A549 (cell line): ENCODE data around the gene LUZP2. TPM values are rescaled to one million over a fixed set of nuclear protein-coding genes. Genes with fewer than 3 reads are reported as not detected.

Source experiments
- ATAC-seq, 2 experiments: fragments of 200-7000 bp in 1 of 2; fragments of >200 bp in 1 of 2; cut with Nextera tagmentation in 1 of 2; cut with Tn5 transposase in 1 of 2; 3 replicates each; pipeline versions ENCODE4 v1.8.0 to v1.9.1; 2018 to 2020; ENCODE audit warnings: mild to moderate bottlenecking in 1 of 2, moderate library complexity in 1 of 2
- CTCF ChIA-PET: fragments of 300-600 bp; sonication (Branson Sonifier 250); formaldehyde crosslinking; extraction: SDS; loops from one replicate; lab custom pipeline; 2021; ENCODE audit warnings: antibody characterized with exemption, inconsistent platforms; lab: Yijun Ruan, JAX
- POLR2A ChIA-PET: fragments of 350-600 bp; formaldehyde crosslinking; extraction: SDS; loops from one replicate; lab custom pipeline; 2021; ENCODE audit warnings: antibody characterized with exemption, inconsistent platforms; lab: Yijun Ruan, JAX
- DNase-seq, 2 experiments: peaks; one replicate each; pipeline versions ENCODE4 v3.0.0 to v3.0.0-alpha.2; 2011 to 2016; ENCODE audit warnings: low read depth in 1 of 2, low spot score in 1 of 2
- FAIRE-seq: peaks from 2 replicates; lab custom pipeline; 2011; peaks lifted over from hg19 to GRCh38; lab: Jason Lieb, UNC
- H3K27ac ChIP-seq, 2 experiments: fragments of >200 bp; sonication (Bioruptor Twin); formaldehyde crosslinking; 3 replicates each; pipeline ENCODE4 v1.5.1; 2016 to 2017
- H3K4me1 ChIP-seq: fragments of >200 bp; sonication (Bioruptor Twin); formaldehyde crosslinking; 3 replicates; pipeline ENCODE4 v1.6.1; 2016
- H3K4me2 ChIP-seq: fragments of >200 bp; sonication (Bioruptor Twin); formaldehyde crosslinking; 3 replicates; pipeline ENCODE4 v1.6.1; 2016
- H3K4me3 ChIP-seq: fragments of >200 bp; sonication (Bioruptor Twin); formaldehyde crosslinking; 3 replicates; pipeline ENCODE4 v1.5.1; 2016
- H3K9me3 ChIP-seq: fragments of >200 bp; sonication (Bioruptor Twin); formaldehyde crosslinking; 3 replicates; pipeline ENCODE4 v1.6.1; 2016
- CBX8 ChIP-seq: fragments of 200-600 bp; sonication (generic); IDR thresholded peaks from 2 replicates; pipeline ENCODE4 v1.6.1; 2016
- CEBPB ChIP-seq, 2 experiments: fragments of >200 bp in 1 of 2; sonication (Bioruptor Twin) in 1 of 2; formaldehyde crosslinking in 1 of 2; IDR thresholded peaks; 2 replicates each; pipeline ENCODE4 v1.6.1; 2012 to 2016
- FOSL2 ChIP-seq, 2 experiments: fragments of 450-650 bp in 1 of 2; fragments of >200 bp in 1 of 2; sonication (Bioruptor Twin) in 1 of 2; formaldehyde crosslinking; IDR thresholded peaks; 2 replicates each; pipeline versions ENCODE4 v1.5.0 to v1.6.1; 2016 to 2020; ENCODE audit warnings: mild to moderate bottlenecking in 1 of 2, moderate library complexity in 1 of 2
- HOXA7 ChIP-seq: fragments of 250-450 bp; sonication (Bioruptor Pico); IDR thresholded peaks from 2 replicates; pipeline ENCODE4 v1.5.0; 2020; ENCODE audit warnings: mild to moderate bottlenecking, moderate library complexity
- HOXB13 ChIP-seq: fragments of 250-450 bp; sonication (Bioruptor Pico); IDR thresholded peaks from 2 replicates; pipeline ENCODE4 v1.5.0; 2020; ENCODE audit warnings: low read depth, mild to moderate bottlenecking, moderate library complexity
- JUN ChIP-seq, 2 experiments: fragments of >200 bp; sonication (Bioruptor Twin); formaldehyde crosslinking; IDR thresholded peaks; 2 replicates in 1 of 2; 3 replicates in 1 of 2; pipeline ENCODE4 v1.6.1; 2016 to 2017
- KDM5A ChIP-seq: fragments of 200-600 bp; sonication (generic); IDR thresholded peaks from 2 replicates; pipeline ENCODE4 v1.6.1; 2016; ENCODE audit warnings: antibody characterized with exemption, mild to moderate bottlenecking
- MAZ ChIP-seq: fragments of 150-350 bp; IDR thresholded peaks from 2 replicates; pipeline ENCODE4 v1.6.1; 2014; ENCODE audit warnings: antibody characterized with exemption, low read depth, low read length, borderline replicate concordance
- NR3C1 ChIP-seq: fragments of >200 bp; sonication (Bioruptor Twin); formaldehyde crosslinking; IDR thresholded peaks from 3 replicates; pipeline ENCODE4 v1.6.1; 2017
- POLR2A ChIP-seq: IDR thresholded peaks from 2 replicates; pipeline ENCODE4 v1.6.1; 2012; ENCODE audit warnings: mild to moderate bottlenecking, low read length
- POLR2AphosphoS2 ChIP-seq: conservative IDR thresholded peaks from 2 replicates; pipeline ENCODE4 v1.6.1; 2012; ENCODE audit warnings: low read length, improper control_type of control experiment, inconsistent platforms
- SMC3 ChIP-seq: fragments of >200 bp; sonication (Bioruptor Twin); formaldehyde crosslinking; IDR thresholded peaks from 3 replicates; pipeline ENCODE4 v1.6.1; 2018; ENCODE audit warnings: inconsistent platforms
- ZC3H11A ChIP-seq: fragments of 450-650 bp; IDR thresholded peaks from 2 replicates; pipeline ENCODE4 v1.6.1; 2014; ENCODE audit warnings: antibody characterized with exemption, mild to moderate bottlenecking
- ZFP36 ChIP-seq: fragments of 450-650 bp; IDR thresholded peaks from 2 replicates; pipeline ENCODE4 v1.6.1; 2014; ENCODE audit warnings: borderline replicate concordance; ENCODE audit not compliant: partially characterized antibody
- WGBS: methylation state at CpG from one replicate; pipeline ENCODE4 v1.1.6; 2017; ENCODE audit errors: missing lambda C conversion rate; 5-methylcytosine and 5-hydroxymethylcytosine counted together
- polyA plus RNA-seq, 4 experiments: library from polyadenylated mRNA; depleted of rRNA in 3 of 4; stranded (reverse); fragments of >200 nt; fragmentation: RNase III in 1 of 4; extraction: RNeasy Plus Mini Kit Qiagen cat#74134 plus additional on column Dnase treatment in 1 of 4; gene quantifications; 2 replicates in 3 of 4; 3 replicates in 1 of 4; pipeline ENCODE4 v1.2.3, GENCODE V29; 2011 to 2017
- TF ChIP-seq, protein P1 (sequence below): fragments of >200 bp; sonication (Bioruptor Twin); formaldehyde crosslinking; IDR thresholded peaks from 3 replicates; pipeline ENCODE4 v1.5.1; 2016
- TF ChIP-seq, protein P2 (sequence below): fragments of 200-600 bp; sonication (generic); IDR thresholded peaks from 2 replicates; pipeline ENCODE4 v1.6.1; 2016; ENCODE audit warnings: antibody characterized with exemption, mild to moderate bottlenecking, moderate library complexity
- TF ChIP-seq, protein P3 (sequence below): fragments of >200 bp; sonication (Bioruptor Twin); formaldehyde crosslinking; IDR thresholded peaks from 3 replicates; pipeline ENCODE4 v1.6.1; 2016
- TF ChIP-seq, protein P4 (sequence below): IDR thresholded peaks from 2 replicates; pipeline ENCODE4 v1.6.1; 2012

LUZP2 gene
- polyA plus RNA-seq, 2 of the 4 experiments (the other 2 are of a cell fraction), result not detected

DNA sequence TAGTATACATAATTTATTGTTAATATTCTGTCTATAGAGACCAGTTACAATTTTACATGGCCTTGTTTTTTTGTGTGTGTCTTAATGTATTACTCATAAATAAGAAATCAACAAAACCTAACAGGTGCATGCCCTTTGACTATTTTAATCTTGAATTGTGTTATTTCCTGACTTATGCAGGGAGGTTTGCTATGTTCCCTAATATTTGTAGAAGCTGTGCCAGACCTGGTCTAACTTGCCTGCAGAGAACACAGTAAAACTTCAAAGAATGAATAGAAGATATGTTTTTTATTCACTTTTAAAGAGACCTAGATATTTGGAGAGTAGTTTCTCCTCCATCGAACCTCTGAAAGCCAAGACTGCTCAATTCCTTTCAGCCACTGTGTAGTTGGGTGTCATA lies 234.7 kb downstream of the LUZP2 start:
- ATAC-seq (no peak), DNase-seq (no peak), FAIRE-seq (no peak)
- Histone ChIP-seq H3K27ac (no peak overlapping the region), H3K4me1 (no peaks in the 10 kb centered on the region), H3K9me3 (no peaks in the 10 kb centered on the region), H3K4me3 (no peak overlapping the region), H3K4me2 (no peak overlapping the region)
- CTCF ChIA-PET, result no interaction called here
- 0% methylated on average over 1 of the region's 1 CpG for WGBS
- TF ChIP-seq JUN (IDR thresholded peaks at IDR 0.05) (no peak), POLR2AphosphoS2 (no peak), POLR2A (no peak), ZC3H11A (no peak), MAZ (no peak), SMC3 (no peak), ZFP36 (no peak), HOXB13 (CRISPR knock-in tag) (no peak), NR3C1 (no peak), CEBPB (IDR thresholded peaks at IDR 0.05) (no peak), KDM5A (no peak), FOSL2 (IDR thresholded peaks at IDR 0.05) (no peak), FOSL2 (CRISPR knock-in tag; IDR thresholded peaks at IDR 0.05) (no peak), HOXA7 (no peak), CBX8 (no peak)
- TF ChIP-seq, protein P1, sequence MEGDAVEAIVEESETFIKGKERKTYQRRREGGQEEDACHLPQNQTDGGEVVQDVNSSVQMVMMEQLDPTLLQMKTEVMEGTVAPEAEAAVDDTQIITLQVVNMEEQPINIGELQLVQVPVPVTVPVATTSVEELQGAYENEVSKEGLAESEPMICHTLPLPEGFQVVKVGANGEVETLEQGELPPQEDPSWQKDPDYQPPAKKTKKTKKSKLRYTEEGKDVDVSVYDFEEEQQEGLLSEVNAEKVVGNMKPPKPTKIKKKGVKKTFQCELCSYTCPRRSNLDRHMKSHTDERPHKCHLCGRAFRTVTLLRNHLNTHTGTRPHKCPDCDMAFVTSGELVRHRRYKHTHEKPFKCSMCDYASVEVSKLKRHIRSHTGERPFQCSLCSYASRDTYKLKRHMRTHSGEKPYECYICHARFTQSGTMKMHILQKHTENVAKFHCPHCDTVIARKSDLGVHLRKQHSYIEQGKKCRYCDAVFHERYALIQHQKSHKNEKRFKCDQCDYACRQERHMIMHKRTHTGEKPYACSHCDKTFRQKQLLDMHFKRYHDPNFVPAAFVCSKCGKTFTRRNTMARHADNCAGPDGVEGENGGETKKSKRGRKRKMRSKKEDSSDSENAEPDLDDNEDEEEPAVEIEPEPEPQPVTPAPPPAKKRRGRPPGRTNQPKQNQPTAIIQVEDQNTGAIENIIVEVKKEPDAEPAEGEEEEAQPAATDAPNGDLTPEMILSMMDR, result no peak
- TF ChIP-seq, protein P2, sequence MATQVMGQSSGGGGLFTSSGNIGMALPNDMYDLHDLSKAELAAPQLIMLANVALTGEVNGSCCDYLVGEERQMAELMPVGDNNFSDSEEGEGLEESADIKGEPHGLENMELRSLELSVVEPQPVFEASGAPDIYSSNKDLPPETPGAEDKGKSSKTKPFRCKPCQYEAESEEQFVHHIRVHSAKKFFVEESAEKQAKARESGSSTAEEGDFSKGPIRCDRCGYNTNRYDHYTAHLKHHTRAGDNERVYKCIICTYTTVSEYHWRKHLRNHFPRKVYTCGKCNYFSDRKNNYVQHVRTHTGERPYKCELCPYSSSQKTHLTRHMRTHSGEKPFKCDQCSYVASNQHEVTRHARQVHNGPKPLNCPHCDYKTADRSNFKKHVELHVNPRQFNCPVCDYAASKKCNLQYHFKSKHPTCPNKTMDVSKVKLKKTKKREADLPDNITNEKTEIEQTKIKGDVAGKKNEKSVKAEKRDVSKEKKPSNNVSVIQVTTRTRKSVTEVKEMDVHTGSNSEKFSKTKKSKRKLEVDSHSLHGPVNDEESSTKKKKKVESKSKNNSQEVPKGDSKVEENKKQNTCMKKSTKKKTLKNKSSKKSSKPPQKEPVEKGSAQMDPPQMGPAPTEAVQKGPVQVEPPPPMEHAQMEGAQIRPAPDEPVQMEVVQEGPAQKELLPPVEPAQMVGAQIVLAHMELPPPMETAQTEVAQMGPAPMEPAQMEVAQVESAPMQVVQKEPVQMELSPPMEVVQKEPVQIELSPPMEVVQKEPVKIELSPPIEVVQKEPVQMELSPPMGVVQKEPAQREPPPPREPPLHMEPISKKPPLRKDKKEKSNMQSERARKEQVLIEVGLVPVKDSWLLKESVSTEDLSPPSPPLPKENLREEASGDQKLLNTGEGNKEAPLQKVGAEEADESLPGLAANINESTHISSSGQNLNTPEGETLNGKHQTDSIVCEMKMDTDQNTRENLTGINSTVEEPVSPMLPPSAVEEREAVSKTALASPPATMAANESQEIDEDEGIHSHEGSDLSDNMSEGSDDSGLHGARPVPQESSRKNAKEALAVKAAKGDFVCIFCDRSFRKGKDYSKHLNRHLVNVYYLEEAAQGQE, result no peak
- TF ChIP-seq, protein P3, sequence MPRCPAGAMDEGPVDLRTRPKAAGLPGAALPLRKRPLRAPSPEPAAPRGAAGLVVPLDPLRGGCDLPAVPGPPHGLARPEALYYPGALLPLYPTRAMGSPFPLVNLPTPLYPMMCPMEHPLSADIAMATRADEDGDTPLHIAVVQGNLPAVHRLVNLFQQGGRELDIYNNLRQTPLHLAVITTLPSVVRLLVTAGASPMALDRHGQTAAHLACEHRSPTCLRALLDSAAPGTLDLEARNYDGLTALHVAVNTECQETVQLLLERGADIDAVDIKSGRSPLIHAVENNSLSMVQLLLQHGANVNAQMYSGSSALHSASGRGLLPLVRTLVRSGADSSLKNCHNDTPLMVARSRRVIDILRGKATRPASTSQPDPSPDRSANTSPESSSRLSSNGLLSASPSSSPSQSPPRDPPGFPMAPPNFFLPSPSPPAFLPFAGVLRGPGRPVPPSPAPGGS, result no peak
- TF ChIP-seq, protein P4, sequence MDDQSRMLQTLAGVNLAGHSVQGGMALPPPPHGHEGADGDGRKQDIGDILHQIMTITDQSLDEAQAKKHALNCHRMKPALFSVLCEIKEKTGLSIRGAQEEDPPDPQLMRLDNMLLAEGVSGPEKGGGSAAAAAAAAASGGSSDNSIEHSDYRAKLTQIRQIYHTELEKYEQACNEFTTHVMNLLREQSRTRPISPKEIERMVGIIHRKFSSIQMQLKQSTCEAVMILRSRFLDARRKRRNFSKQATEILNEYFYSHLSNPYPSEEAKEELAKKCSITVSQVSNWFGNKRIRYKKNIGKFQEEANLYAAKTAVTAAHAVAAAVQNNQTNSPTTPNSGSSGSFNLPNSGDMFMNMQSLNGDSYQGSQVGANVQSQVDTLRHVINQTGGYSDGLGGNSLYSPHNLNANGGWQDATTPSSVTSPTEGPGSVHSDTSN, result no peak
- POLR2A ChIA-PET, result no interaction called here

DNA sequence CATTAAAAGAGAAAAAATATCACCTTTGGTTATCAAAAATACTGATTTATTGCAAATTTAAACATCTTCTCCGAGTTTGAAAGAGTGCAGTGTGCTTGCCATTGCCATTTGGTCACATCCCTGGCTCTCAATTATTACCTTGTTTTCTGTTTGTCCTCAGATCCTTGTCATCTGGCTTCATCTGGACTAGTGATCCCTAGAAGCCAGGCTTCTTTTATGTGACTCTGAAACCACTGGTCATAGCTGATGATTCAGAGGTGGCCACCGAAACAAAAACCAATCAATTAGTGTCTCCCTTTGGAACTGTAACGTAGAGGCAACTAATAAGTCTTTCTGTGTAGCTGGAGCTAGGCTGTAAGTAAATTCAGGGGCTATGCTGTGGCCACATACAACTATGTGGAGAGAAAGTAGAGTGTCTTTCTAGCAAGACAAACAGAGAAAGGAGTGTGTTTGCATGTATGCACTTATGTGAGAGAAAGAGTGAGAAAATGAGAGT lies 237.9 kb downstream of the LUZP2 start:
- Histone ChIP-seq H3K9me3 (no peaks in the 10 kb centered on the region), H3K4me2 (no peak overlapping the region), H3K4me1 (no peaks in the 10 kb centered on the region), H3K4me3 (no peak overlapping the region), H3K27ac (no peak overlapping the region)
- FAIRE-seq (no peak), DNase-seq (no peak)
- ChIA-PET CTCF (no interaction called here), POLR2A (no interaction called here)
- WGBS, result 3% methylated on average over 3 of the region's 3 CpGs
- TF ChIP-seq KDM5A, result no peak
- TF ChIP-seq CBX8, result no peak
- TF ChIP-seq, all 56 proteins: peak for 0
- no peak for ATAC-seq
